ENCODE data around the gene PYDC1. TPM values are rescaled to one million over a fixed set of nuclear protein-coding genes. Genes with fewer than 3 reads are reported as not detected.

Gene PYDC1
- total RNA-seq, 5 donors from 2014 or later (not counting 1 experiment from before 2014, with no cell fraction given) = not detected

Other genes with a start within 250 kb of the PYDC1 start
- 1 to 10 TPM in 3 of 5 donors, under 1 TPM in 2; 0.33 to 3.5 (median 1.3) TPM for gene HSD3B7, start 231.9 kb downstream of the PYDC1 start, total RNA-seq
- gene STX1B, start 206.5 kb downstream of the PYDC1 start, total RNA-seq = 1 to 10 TPM; 2.3 to 3.9 (median 3.4) TPM
- gene STX4, start 183.6 kb downstream of the PYDC1 start, total RNA-seq = 100 to 1,000 TPM in 2 of 5 donors, 10 to 100 TPM in 3; 73.9 to 110 (median 94.6) TPM
- gene ZNF668, start 142.9 kb downstream of the PYDC1 start, total RNA-seq = 10 to 100 TPM; 12.3 to 14.4 (median 14.3) TPM
- 10 to 100 TPM; 21.1 to 47.7 (median 44.1) TPM for gene ZNF646, start 142.7 kb downstream of the PYDC1 start, total RNA-seq
- 10 to 100 TPM in 3 of 5 donors, 1 to 10 TPM in 2; 4.5 to 15.3 (median 13.1) TPM for gene PRSS53, start 128.2 kb downstream of the PYDC1 start, total RNA-seq
- 10 to 100 TPM; 31.8 to 66.4 (median 56.9) TPM for gene VKORC1, start 122.3 kb downstream of the PYDC1 start, total RNA-seq
- gene BCKDK, start 108.7 kb downstream of the PYDC1 start, total RNA-seq = 10 to 100 TPM in 3 of 5 donors, 1 to 10 TPM in 2; 7.6 to 21.3 (median 19.3) TPM
- gene KAT8, start 99.5 kb downstream of the PYDC1 start, total RNA-seq = 100 to 1,000 TPM in 3 of 5 donors, 10 to 100 TPM in 2; 92.3 to 122 (median 102) TPM
- gene PRSS8, start 81.4 kb downstream of the PYDC1 start, total RNA-seq = 1 to 10 TPM in 1 of 5 donors, under 1 TPM in 2, not detected in 2; 0.43 to 1.1 (median 0.55) TPM
- 1 to 10 TPM in 4 of 5 donors, under 1 TPM in 1; 0.42 to 1.2 (median 1.1) TPM for gene PRSS36, start 67.1 kb downstream of the PYDC1 start, total RNA-seq
- gene FUS, start 37.0 kb downstream of the PYDC1 start, total RNA-seq = 100 to 1,000 TPM; 410 to 963 (median 434) TPM
- 10 to 100 TPM; 16.1 to 40.3 (median 33.4) TPM for gene PYCARD, start 14.4 kb downstream of the PYDC1 start, total RNA-seq
- under 1 TPM in 3 of 5 donors, not detected in 2; 0.03 to 0.09 (median 0.09) TPM for gene TRIM72, start 3.0 kb downstream of the PYDC1 start, total RNA-seq
- gene ITGAM, start 42.8 kb upstream of the PYDC1 start, total RNA-seq = 10 to 100 TPM in 2 of 5 donors, 1 to 10 TPM in 3; 1.8 to 20.0 (median 4.1) TPM
- gene ITGAX, start 138.0 kb upstream of the PYDC1 start, total RNA-seq = 1 to 10 TPM; 1.4 to 4.3 (median 3.9) TPM
- gene ITGAD, start 176.2 kb upstream of the PYDC1 start, total RNA-seq = under 1 TPM in 3 of 5 donors, not detected in 2; 0.22 to 0.70 (median 0.23) TPM
- gene COX6A2, start 211.2 kb upstream of the PYDC1 start, total RNA-seq = not detected
- gene ZNF843, start 225.7 kb upstream of the PYDC1 start, total RNA-seq = under 1 TPM in 4 of 5 donors, not detected in 1; 0.16 to 0.53 (median 0.26) TPM
- 10 to 100 TPM in 3 of 5 donors, 1 to 10 TPM in 2; 9.3 to 16.6 (median 10.2) TPM for gene ARMC5, start 242.4 kb upstream of the PYDC1 start, total RNA-seq

All from T-cell (primary cell).